Myocyte (in vitro differentiated cells): ENCODE results near the gene IKBKG. TPM values are rescaled to one million over a fixed set of nuclear protein-coding genes. Genes with fewer than 3 reads are reported as not detected.
A peak's percentile ranks its signal among the peaks of the same experiment; 100 is the strongest.
"Not testable (repeated sequence)": the region's sequence is repeated elsewhere in the genome, so short reads cannot be mapped to it uniquely, and the experiment has no call there.

Experiments used
- DNase-seq: peaks from one replicate; pipeline ENCODE4 v3.0.0-alpha.2; 2012; ENCODE audit warnings: low read depth
- polyA plus RNA-seq: library from polyadenylated mRNA; unstranded; fragments of >200 nt; gene quantifications from one replicate; pipeline ENCODE4 v1.2.1, GENCODE V29; 2012; ENCODE audit warnings: missing spikeins
- total RNA-seq: library from RNA; depleted of rRNA; stranded (reverse); fragments of >200 nt; gene quantifications from 2 replicates; pipeline ENCODE4 v1.2.3, GENCODE V29; 2014

IKBKG gene, protein sequence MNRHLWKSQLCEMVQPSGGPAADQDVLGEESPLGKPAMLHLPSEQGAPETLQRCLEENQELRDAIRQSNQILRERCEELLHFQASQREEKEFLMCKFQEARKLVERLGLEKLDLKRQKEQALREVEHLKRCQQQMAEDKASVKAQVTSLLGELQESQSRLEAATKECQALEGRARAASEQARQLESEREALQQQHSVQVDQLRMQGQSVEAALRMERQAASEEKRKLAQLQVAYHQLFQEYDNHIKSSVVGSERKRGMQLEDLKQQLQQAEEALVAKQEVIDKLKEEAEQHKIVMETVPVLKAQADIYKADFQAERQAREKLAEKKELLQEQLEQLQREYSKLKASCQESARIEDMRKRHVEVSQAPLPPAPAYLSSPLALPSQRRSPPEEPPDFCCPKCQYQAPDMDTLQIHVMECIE
- 13.3 and 14.0 TPM in 2 replicates for total RNA-seq
- polyA plus RNA-seq: 24.0 TPM

DNA sequence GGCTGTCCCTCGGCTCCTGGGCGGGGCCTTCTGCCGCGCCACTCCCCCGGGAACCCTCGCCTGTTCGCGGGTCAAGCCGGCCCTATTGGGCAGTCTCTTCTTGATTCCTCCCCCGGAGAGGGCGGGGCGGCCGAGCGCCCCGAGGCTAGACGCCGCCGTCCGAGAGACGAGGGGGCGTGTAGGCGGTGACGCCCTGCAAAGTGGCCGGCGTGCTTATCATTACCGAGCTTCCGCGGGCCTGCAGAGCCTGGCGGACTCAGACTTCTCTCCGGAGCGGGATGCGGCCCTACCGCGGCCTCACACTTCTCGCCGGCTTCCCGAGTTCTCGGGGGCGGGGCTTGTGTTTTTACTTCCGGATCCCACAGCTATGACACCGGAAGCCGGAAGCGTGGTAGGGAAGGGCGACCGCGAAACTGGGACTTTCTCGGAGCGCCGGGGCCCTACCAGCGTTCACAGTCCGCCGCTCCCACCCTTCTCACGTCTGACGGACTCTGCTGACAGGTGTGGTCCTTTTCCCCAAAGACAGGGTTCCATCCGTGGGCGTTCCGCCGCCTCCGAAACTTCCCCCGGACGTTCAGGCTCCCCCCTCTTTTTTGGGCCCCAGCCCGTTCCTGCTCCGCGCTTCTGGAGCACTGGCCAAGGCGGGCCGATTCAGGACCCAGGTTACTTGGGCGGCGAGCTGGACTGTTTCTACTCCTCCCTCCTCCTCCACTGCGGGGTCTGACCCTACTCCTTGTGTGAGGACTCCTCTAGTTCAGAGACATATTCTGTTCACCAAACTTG is at the start of gene IKBKG:
TSS of gene IKBKG (plus strand) at position 376 of the 783 bp plus-strand sequence. CDS start 4,383 bp downstream, outside the sequence.
- peak; percentile 88 for DNase-seq

DNA sequence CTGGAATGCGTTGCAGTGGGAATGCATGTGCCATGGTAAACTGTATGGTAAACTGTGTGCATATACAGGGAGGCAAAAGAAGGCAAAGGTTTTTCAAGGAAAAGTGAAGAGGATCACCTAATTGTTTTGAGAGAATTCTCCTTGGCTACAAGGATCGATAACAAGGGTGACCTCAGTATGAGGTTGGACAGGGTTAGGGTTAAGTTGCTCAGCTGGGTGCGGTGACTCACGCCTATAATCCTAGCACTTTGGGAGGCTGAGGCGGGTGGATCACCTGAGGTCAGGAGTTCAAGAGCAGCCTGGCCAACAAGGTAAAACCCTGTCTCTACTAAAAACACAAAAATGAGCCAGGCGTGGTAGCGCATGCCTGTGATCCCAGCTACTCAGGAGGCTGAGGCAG is 46.0 kb upstream of the IKBKG start:
- not testable (repeated sequence) for DNase-seq

DNA sequence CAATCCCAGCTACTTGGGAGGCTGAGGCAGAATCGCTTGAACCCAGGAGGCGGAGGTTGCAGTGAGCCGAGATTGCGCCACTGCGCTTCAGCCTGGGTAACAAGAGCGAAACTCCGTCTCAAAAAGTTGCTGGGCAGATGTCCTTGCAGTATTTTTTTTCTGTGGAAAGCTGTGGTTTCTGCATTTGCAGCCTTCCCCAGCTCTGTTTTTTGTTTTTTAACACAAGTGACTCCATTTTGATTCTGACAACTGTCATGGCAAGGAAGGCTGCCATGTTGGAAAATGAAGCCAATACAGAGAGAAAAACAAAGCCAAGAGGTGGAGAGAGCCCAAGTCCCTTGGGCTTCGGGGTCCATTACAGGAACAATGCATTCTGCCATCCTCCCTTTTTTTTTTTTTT is 45.3 kb upstream of the IKBKG start:
- DNase-seq: no peak

DNA sequence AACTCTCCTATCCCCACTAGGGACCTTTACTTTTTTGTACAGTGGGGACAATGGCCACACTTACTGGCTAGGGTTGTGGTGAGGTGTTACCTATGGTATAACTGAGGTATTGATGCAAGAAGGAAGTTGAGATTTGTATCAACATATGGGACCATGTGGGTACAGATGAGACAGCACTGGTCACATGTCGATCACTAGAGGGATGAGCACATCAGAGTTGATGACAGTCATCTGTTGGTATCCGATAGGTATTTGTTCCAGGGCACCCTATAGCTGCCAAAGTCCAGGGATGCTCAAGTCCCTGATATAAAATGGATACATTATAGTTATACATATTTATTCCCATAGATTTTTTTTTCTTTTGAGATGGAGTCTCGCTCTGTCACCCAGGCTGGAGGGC is 44.4 kb upstream of the IKBKG start:
- no peak for DNase-seq

DNA sequence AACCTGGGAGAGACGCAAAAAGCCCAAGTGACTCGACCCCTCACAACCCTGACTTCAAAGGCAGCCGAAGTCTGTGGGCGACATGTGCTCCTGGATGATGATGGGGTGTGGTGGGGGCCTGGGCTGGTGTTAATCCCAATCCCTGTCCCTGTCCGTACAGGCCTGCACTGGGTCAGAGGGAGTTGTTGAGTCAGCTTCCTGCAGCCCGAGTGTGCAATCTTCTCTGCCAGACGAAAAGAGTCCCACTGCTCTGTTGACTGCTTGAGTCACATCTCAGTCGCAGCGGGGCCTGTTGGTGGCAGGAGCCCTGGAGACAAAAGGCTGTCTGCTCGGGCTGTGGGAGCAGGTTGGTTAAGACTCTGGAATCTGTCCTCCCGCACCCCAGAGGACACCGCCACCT is 41.7 kb upstream of the IKBKG start:
- DNase-seq: no peak

DNA sequence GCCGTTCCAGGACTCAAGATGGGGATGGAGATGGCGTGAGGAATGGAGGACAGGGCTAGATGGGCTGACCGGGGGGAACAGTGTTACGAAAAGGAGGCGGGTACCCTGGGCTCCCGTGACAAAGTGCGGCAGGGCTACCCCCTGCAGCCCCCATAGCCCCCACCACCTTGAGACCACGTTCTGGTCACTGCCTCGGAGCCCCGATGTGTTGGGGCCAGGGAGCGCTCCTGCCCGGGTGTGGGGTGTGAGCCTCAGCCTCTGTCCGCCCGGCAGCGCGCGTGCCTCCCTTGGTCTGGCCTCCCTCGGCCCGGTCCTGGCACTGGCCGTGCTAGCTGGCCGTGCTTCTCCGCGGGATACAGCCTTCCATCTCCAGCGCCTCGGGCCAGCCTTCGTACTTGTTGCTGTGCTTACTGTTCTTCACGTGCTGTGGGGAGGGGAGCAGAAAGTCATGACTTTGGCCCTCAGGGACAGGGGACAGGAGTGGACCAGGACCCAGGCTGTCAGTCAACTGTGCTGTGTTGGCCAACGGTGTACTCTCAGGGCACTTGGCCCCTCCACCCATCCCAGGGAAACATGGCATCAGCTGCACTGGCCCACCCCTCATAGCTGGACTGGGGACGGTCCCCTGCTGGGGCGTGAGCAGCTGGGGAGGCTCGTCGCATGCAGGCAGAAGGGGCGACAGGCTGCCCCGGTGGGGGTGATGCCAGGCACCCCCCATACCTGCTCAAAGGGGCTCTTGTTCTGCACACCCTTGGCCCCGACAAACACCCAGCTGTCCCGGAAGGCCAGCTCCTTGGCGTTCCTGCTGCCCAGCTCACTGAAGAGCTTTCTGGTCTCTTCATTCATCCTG is 40.7 kb upstream of the IKBKG start:
- DNase-seq: no peak

DNA sequence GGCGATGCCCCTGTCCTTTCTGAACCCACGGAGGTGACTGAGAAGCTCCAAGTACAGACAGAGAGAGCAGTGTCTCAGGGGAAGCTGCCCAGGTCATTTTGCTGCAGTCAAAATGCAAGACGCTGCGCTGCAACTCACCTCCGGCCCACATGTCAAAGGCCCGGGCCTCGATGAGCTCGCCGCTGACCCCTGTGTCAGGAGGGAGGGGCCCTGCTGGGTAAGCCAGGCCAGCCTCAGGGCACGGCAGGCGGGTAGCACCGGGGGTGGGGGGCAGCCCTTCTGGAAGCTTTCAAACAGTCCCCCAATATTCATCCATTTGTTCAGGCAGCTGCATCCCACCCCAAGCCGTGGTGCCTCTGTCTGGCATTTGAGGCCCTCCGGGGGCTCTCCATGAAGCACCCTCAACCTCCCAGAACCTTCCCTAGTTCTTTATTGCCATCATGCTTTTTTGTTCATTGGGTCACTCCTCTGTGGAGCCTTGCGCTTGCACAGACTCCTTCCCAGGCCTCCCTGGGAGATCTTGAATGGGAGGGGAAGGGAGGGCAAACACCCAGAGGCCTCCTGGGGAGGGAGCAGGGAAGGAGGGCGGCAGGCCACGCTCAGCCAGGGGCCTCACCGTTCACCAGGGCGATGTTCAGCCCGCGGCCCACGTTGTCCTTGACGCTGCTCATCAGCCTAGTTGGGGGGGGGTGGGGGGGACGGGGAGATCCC is 39.6 kb upstream of the IKBKG start:
- DNase-seq: no peak

DNA sequence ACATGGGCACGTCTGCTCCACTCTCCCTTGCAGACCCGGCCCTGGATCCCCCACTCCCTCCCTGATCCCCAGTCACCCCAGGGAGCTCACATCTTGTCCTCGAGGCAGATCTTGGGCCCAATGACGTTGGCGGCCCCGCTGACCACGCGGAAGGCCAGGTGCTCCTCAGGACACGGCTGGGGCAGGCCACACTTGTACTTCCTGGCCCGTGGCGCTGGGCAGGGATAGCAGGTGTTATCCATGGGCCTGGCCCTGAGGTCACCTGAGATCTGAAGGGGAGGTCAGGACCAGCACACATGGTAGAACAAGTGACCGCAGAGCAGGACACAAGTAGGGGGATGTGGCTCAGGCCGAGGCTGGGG is 39.1 kb upstream of the IKBKG start:
- no peak for DNase-seq

DNA sequence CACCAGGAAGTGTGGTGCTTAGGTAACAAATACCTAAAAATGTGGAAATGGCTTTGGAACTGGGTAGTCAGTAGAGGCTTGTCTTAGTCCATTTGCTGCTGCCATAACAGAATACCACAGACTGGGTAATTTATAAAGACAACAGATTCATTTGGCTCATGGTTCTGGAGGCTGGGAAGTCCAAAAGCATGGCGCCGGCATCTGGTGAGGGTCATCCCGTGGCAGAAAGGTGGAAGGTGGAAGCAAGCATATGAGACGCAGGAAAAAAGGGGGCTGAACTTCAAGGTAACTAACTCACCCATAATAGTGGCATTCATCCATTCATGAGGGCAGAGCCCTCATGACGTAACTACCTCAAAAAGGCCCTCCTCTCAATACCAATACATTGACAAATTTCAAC is 38.0 kb upstream of the IKBKG start:
- DNase-seq: no peak

DNA sequence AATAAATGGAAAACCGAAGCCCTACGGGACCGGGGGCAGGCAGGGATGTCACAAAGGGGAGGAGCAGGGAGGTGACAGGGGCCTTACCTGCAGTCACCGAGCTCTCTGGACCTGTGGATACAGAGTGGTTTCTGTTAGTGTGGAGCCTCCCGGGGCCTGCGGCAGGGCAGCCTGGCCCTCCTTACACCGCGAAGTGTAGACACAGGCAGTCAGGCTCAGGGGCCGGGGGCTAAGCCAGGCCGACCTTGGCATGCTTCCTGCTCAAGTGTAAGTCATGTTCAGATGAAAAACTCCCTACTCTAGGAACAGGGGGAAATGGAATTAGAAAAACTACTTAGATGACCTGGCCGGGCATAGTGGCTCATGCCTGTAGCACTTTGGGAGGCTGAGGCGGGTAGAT is 35.7 kb upstream of the IKBKG start:
- DNase-seq: no peak

DNA sequence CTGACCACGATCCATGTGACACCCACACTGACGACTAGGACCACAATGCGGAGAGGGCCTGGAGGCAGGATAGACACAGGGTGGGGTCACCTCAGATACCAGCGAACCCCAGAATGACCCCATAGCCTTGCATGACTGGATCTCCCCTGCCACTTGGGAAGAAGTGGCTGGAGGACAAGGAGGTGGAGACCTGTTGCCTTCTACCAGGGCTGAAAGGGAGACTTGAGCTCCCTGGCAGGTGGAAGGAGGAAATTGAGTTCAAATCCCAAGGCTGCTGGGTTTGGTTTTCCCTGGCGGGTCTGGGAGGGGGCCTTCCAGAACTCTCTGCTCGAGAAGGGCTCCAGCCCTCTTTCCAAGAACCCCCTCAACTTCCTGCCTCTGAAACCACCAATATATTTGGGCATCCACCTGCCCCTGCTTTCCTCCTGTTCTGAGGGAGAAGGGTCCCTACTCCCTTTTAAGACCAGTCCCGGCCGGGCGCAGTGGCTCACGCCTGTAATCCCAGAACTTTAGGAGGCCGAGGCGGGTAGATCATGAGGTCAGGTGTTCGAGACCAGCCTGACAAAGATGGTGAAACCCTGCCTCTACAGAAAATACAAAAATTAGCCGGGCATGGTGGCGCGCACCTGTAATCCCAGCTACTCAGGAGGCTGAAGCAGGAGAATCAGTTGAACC is 34.4 kb upstream of the IKBKG start:
- DNase-seq: no peak

DNA sequence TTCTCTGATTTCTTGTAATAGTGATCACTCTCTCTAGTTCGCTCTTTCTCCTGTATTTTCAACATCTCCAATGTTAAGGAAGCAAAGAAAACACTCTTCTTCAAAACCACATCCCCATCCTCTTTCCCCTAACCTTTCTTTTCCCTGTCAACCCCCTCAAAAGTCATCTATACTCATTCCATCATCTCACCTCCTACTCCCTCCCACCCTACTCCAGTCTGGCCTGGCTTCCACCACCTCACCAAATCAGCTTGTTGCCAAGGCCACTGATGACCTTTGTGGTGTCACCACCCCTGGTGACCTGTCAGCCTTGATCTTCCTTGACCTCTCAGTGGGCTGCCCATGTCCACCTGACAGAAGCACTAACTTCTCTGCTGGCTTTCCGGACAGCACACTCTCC is 33.7 kb upstream of the IKBKG start:
- no peak for DNase-seq

DNA sequence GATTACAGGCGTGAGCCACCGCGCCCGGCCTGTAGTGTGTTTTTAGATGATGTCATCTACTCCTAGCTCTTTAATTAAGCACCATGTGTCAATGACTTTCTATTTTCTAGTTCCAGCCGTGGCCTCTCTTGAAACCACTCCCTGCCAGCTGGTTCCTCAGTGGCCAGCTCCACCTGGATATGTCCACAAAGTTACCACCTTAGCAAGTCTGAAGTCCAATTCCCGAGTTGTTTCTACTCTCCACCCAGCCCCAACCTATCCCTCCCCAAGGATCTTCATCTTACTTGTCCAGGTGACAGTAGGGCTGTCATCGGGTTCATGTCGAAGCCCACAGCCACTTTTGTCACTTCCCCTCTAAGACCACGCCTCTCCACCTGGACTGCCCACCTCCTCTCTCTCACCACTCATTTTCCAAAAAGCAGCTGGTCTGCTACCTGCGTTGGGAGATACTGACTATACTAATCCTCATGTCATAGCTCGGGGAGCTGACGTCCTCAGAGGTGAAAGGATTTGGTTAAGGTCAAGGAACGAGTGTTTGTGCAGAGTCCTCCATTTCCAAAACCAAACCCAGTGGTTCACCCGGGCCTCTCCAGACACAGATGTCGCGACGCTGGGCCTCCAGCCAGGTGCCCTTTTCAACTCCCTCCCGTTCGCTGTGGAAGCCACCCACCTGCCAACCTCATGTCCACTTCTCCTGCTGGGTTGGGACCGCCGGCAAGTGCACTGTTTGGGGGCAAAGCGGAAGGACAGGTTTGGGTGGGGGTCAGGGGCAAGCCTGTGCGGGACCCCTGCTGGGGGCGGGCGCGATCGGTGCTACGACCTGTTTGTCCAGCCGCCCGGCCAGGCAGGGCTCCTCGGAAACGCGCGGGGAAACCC is 32.1 kb upstream of the IKBKG start:
- DNase-seq: peak; percentile 40

DNA sequence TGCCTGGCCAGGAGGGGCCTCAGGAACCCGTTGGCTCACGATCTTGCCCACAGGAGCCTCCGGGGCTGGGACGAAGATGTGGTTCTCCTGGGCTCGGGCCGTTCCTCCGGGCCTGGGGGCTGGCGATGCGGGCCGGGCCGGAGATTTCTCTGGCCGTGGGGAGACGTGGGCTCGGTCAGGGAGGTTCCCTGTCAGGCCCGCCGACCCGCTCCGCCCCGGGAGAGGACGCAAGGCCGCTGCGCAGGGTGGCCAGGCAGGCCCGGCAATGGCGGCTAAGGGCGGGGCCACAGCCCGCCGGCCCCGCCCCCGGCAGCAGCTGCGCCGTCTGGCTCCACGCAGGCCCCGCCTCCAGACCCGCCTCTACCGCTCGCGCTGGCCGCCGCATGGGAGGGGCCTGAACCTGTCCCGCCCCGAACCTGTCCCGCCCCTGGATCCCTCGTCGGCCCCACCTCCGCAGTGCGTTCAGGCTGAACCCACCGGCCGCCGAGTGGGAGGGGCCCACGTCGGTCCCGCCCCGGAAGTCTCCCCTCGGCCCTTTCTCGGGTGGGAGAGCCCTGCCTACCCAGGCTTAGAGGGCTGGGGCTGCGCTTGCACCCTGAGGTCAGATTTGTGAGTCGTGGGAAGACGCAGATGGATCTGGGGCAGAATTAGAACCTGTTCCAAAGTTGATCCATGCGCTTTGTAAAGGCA is 31.3 kb upstream of the IKBKG start, which contains the start of gene FAM3A:
TSS of gene FAM3A (minus strand) at position 267 of the 690 bp plus-strand sequence. CDS start 460 bp downstream, outside the sequence.
- DNase-seq: peak; percentile 88

DNA sequence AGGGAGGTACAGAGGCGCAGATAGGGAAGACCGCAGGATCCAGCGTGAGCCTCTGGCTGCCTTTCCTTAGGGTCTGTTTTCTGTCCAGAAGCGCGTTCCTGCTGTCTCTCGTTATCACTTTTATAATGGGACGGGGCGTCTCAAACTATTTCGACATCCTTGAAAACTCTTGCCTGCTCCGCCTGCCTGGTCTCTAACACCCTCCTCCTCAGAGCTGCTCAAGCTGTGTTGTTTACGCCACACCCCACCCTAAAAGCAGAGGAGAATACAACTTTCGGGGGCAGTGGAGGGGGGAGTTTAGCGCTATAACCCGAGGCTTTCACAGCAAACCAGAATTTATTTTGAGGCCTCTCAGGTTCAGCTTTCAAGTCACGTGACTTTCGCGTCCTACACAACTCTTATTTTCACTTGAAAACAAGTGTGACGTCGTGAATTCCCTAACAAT is 30.7 kb upstream of the IKBKG start:
- no peak for DNase-seq

DNA sequence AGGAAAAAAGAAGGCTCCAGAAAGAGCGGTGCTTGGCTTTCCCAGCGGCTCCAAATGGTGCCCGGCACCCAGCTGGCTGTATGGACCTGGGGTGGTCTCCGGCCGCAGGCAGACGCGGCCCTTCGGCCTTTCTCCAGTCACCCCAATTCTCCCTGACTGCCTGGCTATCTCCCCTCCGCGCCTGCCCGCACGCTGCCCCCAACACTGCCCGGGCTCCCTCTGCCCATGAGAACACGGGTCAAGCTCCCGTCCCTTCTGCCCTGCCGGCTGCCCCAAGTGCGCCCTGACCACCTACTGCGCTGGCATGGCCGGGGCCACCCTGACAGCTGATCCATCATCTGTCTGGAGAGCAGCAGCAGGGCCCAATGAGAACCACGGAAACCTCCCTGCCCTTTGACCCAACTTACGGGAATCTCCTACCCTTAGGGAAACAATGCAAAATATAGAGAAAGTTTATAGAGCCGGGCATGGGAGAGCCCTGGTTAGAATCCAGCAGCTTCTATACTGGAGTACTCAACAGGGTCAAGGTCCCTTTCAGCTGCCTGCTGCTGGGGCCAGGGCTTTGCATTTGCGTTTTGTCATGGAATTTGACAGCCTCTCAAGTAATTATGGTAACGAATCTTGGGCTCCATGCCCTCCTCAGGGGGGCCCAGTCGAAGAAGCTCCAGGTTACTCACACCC is 30.2 kb upstream of the IKBKG start:
- DNase-seq: no peak

DNA sequence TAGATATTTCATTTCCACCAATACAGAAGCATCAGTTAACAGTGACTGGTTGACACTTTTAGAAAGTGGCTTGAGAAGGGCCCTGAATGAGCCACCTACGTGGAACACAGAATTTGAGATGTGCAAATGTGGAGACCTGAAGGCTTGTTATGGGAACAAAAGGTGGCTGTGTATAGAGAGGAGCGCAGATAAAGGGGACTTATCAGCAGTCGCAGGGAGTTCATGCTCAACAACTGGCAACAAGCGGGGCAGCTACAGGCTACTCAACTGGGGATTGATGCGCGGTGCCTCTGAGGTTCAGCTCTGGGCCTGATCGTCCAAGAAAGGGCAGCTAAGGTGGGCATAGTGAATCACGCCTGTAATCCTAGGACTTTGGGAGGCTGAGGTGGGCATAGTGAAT is 28.0 kb upstream of the IKBKG start:
- DNase-seq: no peak
